ENCODE measurements around the gene KTN1.

KTN1 gene

DNA sequence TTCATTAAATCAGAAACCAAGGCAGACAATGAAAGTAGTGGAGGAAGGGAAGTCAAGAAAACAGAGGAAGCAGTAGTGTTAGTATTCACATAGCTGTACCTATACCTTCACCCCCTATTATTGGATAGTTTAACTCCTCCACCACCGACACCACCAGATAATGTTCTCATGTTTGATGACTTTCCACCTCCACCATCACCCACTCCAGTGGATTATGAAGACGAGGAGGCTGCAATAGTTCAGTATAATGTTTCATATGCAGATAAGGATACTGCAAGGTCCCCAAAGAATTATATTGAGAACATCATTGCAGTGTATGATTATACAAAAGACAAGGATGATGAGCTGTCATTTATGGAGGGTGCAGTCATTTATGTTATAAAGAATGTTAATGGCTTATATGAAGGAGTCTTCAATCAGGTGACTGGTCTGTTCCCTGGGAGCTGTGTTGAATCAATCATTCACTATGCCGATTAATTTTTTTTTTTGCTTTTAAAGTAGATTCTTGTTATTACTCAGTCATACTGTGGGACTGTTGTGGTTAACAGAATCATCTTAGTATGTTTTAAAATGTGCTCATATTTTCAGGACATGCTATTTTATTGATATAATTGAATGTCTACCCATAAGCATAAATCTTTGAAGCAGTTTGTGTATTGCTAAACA is 32.2 kb upstream of the KTN1 start:
- TF ChIP-seq, protein P1, sequence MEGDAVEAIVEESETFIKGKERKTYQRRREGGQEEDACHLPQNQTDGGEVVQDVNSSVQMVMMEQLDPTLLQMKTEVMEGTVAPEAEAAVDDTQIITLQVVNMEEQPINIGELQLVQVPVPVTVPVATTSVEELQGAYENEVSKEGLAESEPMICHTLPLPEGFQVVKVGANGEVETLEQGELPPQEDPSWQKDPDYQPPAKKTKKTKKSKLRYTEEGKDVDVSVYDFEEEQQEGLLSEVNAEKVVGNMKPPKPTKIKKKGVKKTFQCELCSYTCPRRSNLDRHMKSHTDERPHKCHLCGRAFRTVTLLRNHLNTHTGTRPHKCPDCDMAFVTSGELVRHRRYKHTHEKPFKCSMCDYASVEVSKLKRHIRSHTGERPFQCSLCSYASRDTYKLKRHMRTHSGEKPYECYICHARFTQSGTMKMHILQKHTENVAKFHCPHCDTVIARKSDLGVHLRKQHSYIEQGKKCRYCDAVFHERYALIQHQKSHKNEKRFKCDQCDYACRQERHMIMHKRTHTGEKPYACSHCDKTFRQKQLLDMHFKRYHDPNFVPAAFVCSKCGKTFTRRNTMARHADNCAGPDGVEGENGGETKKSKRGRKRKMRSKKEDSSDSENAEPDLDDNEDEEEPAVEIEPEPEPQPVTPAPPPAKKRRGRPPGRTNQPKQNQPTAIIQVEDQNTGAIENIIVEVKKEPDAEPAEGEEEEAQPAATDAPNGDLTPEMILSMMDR (IDR thresholded peaks at IDR 0.05; ENCODE audit: control insufficient read depth, insufficient read depth, low read depth, low read length, missing control alignments), result no peak
- no peak for DNase-seq (ENCODE audit: low read depth)
- no peak overlapping the region for H3K4me3 ChIP-seq (ENCODE audit: control insufficient read depth, low read depth, low read length)

DNA sequence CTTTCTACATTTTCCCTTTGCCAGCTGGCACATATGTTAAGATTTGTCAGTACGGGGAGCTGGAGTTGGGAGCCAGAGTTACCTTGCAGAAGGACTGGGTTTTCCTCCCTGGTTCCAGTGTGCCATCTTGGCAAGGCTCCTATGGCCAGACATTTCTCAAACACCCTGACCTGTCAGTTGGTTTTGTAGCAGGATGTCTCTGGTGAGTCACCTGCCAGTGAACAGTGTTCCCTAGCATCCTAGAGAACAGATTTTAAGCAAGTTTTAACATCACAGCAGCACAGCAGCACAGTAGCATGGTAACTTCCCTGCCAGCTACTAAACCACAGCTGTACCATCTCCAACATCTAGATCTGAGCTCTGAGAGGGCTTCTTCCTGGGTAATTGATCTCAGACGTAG is 26.2 kb upstream of the KTN1 start:
- TF ChIP-seq, protein P1 (IDR thresholded peaks at IDR 0.05; ENCODE audit: control insufficient read depth, insufficient read depth, low read depth, low read length, missing control alignments), result no peak
- no peak for DNase-seq (ENCODE audit: low read depth)

DNA sequence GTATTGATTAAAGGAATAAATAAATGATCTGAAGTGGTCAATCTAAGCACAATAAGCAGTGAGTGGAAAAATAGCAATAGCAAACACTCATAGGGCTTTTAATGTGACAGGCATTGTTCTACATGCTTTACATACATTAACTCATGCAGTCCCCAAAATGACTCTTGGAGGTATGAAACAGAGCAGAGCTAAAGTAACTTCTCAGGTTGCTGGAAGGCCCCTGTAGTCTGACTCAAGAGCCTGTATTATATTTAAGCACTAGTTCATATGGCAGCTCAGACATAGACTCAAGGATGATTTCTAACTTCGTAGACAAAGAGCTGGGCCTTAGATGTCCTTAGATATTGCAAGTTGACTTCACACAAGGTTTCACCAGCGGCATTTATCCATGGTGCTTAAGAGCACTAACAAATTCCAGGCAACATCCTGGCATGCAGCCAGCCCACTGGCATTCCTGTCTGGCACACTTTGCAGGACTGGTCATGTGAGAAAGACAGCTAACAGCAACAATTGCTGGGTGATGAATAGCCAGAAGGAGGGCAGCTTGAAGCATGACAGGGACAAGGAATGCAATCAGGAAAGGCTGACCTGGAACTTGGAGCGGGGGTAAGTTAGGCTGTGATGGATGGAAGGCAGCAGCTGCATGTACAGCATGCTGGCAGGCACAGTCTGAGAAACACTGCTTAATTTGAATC is 22.9 kb upstream of the KTN1 start:
- no peak overlapping the region for H3K4me3 ChIP-seq (ENCODE audit: control insufficient read depth, low read depth, low read length)
- TF ChIP-seq, protein P1 (IDR thresholded peaks at IDR 0.05; ENCODE audit: control insufficient read depth, insufficient read depth, low read depth, low read length, missing control alignments), result no peak
- DNase-seq (ENCODE audit: low read depth), result peak; percentile 79

More for the DNA sequence above, 26.2 kb upstream of the KTN1 start:
- no peak overlapping the region for H3K4me3 ChIP-seq (ENCODE audit: control insufficient read depth, low read depth, low read length)

DNA sequence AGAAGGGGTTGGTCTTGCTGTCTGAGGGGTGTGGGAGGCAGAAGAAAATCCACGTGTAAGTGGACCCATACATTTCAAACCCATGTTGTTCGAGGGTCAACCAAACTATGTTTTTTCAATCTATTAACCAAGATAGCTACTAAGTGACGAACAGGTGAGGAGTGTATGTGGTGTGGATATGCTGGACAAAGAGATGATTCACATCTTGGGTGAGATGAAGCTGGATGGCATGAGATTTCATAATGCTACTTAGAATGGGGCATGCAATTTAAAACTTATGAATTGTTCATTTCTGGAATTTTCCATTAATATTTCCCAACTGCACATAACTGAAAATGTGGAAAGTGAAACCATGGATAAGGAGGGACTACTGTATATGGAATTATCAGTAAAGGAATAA is 17.9 kb upstream of the KTN1 start:
- no peak overlapping the region for H3K4me3 ChIP-seq (ENCODE audit: control insufficient read depth, low read depth, low read length)
- TF ChIP-seq, protein P1 (IDR thresholded peaks at IDR 0.05; ENCODE audit: control insufficient read depth, insufficient read depth, low read depth, low read length, missing control alignments), result no peak
- DNase-seq (ENCODE audit: low read depth), result no peak

DNA sequence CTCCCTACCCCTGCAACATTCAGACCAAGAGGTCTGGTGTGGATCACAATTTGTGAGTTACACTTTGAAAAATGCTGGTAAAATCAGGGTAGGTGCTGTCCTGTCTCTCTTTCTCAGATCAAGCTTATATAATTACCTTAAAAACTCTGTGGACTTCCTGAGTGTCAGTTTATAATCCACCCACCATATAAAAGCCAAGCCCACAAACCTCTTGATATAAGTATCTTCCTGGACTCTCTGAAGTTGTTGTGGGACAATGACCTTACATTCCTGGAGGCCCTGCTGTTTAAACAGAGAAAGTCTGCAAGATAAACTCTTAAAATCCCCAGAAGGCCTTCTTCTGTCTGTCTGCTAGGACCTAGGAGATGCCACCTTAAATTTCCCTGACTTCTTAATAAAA is 11.4 kb upstream of the KTN1 start:
- DNase-seq (ENCODE audit: low read depth), result no peak
- H3K4me3 ChIP-seq (ENCODE audit: control insufficient read depth, low read depth, low read length), result no peak overlapping the region
- TF ChIP-seq, protein P1 (IDR thresholded peaks at IDR 0.05; ENCODE audit: control insufficient read depth, insufficient read depth, low read depth, low read length, missing control alignments), result no peak

DNA sequence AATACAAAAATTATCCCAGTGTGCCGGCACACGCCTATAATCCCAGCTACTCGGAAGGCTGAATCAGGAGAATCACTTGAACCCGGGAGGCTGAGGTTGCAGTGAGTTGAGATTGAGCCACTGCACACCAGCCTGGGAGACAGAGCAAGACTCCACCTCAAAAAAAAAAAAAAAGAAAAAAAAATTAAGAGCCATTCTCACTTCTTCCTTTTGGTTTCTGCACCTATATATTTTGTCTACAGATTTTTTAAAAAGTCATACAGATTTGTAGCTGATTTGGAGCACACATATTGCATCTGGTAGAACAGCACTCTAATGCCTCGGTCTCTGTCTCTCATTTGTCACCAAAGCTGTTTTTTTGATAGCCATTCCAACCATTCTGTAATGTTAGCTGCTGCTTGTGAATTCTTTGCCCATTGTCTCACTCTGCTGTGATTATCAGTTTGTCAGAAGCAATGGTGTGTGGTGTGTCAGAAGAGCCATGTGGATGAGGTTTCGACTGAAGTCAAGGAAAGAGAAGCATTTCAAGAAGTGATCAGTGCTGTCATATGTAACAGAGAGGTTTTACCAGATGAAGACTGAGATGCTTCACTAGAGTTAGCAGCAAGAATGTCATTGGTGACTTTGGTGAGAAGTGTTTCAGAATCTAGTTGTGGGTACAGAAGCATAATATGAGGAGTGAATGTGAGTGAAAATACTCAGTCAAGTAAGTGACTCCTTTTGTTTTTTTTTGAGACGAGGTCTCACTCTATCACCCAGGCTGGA is 8.7 kb upstream of the KTN1 start:
- DNase-seq (ENCODE audit: low read depth), result no peak
- no peak overlapping the region for H3K4me3 ChIP-seq (ENCODE audit: control insufficient read depth, low read depth, low read length)
- TF ChIP-seq, protein P1 (IDR thresholded peaks at IDR 0.05; ENCODE audit: control insufficient read depth, insufficient read depth, low read depth, low read length, missing control alignments), result no peak
